Ascending aorta (tissue), 2 donors: ENCODE data around the gene HTRA2. TPM values are rescaled to one million over a fixed set of nuclear protein-coding genes. Genes with fewer than 3 reads are reported as not detected.

Experiments
- DNase-seq, 2 donors: peaks; one replicate each; pipeline ENCODE4 v3.0.0-alpha.2; 2019; ENCODE audit warnings: low spot score in 2 of 2
- H3K27ac ChIP-seq, 2 donors: fragments of 200-600 bp; sonication (generic); one replicate each; pipeline ENCODE4 v1.5.1; 2016 to 2017; ENCODE audit warnings: mild to moderate bottlenecking in 1 of 2
- H3K27me3 ChIP-seq: fragments of 200-600 bp; sonication (generic); one replicate; pipeline ENCODE4 v1.5.1; 2017
- H3K36me3 ChIP-seq, 2 donors: fragments of 200-600 bp; sonication (generic); one replicate each; pipeline ENCODE4 v1.5.1; 2016
- H3K4me1 ChIP-seq, 2 donors: fragments of 200-600 bp; sonication (generic); one replicate each; pipeline ENCODE4 v1.5.1; 2016 to 2017; ENCODE audit warnings: mild to moderate bottlenecking in 1 of 2
- H3K4me3 ChIP-seq, 2 donors: fragments of 200-600 bp; sonication (generic); one replicate each; pipeline ENCODE4 v1.5.1; 2016 to 2017; ENCODE audit warnings: mild to moderate bottlenecking in 1 of 2
- H3K9me3 ChIP-seq, 2 donors: fragments of 200-600 bp; sonication (generic); one replicate each; pipeline ENCODE4 v1.5.1; 2016
- intact Hi-C: fragments of 100-400 bp; cut with DNase I; formaldehyde crosslinking; loops from one replicate; pipeline ENCODE4 v1.15.1; 2023
- total RNA-seq: library from RNA; depleted of rRNA; stranded (reverse); fragments of >200 nt; gene quantifications from one replicate; pipeline ENCODE4 v1.1.0, GENCODE V29; 2016
- TF ChIP-seq, protein P1 (sequence below), 3 experiments: fragments of 200-600 bp in 2 of 3; fragments of 450-650 bp in 1 of 3; sonication (generic) in 2 of 3; IDR thresholded peaks; one replicate each; pipeline ENCODE4 v1.5.1; 2016 to 2019; ENCODE audit warnings: antibody characterized with exemption in 3 of 3, mild to moderate bottlenecking in 1 of 3, moderate library complexity in 1 of 3

The HTRA2 gene
- total RNA-seq, 1 donor from 2014 or later: 80.1 TPM

GRCh38 chr2:74540291-74540690 lies 10.6 kb downstream of the HTRA2 start:
- intact Hi-C loops: no loop called here
- DNase-seq: no peak
- Histone ChIP-seq H3K27ac (peak overlapping the region in 1 of 2 donors; percentile 12), H3K27me3 (no peaks in the 10 kb centered on the region), H3K4me3 (no peak overlapping the region), H3K36me3 (no peaks in the 10 kb centered on the region), H3K4me1 (no peaks in the 10 kb centered on the region), H3K9me3 (no peaks in the 10 kb centered on the region)
- TF ChIP-seq, protein P1, sequence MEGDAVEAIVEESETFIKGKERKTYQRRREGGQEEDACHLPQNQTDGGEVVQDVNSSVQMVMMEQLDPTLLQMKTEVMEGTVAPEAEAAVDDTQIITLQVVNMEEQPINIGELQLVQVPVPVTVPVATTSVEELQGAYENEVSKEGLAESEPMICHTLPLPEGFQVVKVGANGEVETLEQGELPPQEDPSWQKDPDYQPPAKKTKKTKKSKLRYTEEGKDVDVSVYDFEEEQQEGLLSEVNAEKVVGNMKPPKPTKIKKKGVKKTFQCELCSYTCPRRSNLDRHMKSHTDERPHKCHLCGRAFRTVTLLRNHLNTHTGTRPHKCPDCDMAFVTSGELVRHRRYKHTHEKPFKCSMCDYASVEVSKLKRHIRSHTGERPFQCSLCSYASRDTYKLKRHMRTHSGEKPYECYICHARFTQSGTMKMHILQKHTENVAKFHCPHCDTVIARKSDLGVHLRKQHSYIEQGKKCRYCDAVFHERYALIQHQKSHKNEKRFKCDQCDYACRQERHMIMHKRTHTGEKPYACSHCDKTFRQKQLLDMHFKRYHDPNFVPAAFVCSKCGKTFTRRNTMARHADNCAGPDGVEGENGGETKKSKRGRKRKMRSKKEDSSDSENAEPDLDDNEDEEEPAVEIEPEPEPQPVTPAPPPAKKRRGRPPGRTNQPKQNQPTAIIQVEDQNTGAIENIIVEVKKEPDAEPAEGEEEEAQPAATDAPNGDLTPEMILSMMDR (IDR thresholded peaks at IDR 0.05): no peak

GRCh38 chr2:74542978-74543377 lies 13.2 kb downstream of the HTRA2 start:
- intact Hi-C loops: no loop called here

DNA sequence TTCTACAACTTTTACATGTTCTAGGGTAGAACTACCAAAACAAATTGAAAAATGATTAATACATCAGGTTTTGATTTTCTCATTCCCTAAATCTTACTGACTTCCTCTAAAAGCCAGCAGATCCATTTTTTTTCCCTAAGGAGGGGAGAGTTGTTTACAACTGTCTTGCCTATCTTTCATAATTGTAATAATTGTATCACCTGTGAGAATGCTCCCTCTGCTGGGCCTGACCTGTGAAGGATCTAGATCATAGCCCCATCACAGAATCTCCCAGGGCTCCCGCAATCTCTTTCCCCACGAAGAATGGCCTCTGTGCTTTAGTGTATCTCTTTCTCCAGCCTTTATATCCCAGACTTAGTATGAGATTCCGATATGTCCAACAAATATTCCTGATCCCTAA lies 14.9 kb downstream of the HTRA2 start:
- no peaks in the 10 kb centered on the region for H3K9me3 ChIP-seq
- H3K27me3 ChIP-seq: no peaks in the 10 kb centered on the region
- intact Hi-C loops: no loop called here
- H3K4me1 ChIP-seq: peaks cover 5 to 6% of the 10 kb centered on the region in 2 donors
- no peak overlapping the region for H3K4me3 ChIP-seq
- no peaks in the 10 kb centered on the region for H3K36me3 ChIP-seq
- H3K27ac ChIP-seq: no peak overlapping the region
- peak in 1 of 2 donors; percentile 25 for DNase-seq
- TF ChIP-seq, protein P1 (IDR thresholded peaks at IDR 0.05): no peak

More at GRCh38 chr2:74542978-74543377, 13.2 kb downstream of the HTRA2 start:
- no peak for DNase-seq
- H3K27me3 ChIP-seq: no peaks in the 10 kb centered on the region
- H3K9me3 ChIP-seq: no peaks in the 10 kb centered on the region
- TF ChIP-seq, protein P1 (IDR thresholded peaks at IDR 0.05): no peak
- H3K4me1 ChIP-seq: no peaks in the 10 kb centered on the region
- no peak overlapping the region for H3K27ac ChIP-seq
- H3K4me3 ChIP-seq: no peak overlapping the region
- no peaks in the 10 kb centered on the region for H3K36me3 ChIP-seq

GRCh38 chr2:74546004-74546403 lies 16.3 kb downstream of the HTRA2 start:
- intact Hi-C loops: no loop called here
- H3K27me3 ChIP-seq: no peaks in the 10 kb centered on the region
- no peak for DNase-seq

DNA sequence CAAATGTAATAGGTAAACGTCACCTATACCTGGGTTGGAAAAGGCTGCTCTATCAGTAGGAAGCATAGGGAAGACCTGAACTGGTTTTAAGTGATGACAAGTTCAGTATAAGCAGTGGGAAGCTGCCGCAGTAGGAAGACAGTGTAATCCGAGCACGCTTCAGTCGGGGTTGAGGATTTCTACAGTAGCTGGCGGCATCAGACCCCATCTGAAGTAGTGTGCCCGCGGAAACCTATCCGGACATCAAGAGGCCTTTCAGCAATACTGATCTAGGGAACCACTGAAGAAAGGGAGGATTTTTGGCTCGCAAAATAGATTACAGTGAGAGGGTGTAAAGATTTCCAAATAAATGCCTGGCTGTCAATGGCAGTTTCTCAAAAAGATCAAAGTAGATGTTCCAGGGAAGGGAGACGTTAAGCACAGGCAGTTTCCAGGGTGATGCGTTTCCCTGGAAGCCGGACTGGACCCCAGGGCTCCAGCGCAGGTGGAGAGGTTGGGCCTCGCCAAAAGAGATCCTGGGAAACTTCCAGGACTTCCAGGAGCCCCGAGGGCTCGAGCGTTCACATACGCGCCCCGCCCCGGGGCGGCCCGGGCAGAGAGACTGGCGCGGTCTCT lies 18.7 kb downstream of the HTRA2 start:
- Histone ChIP-seq H3K36me3 (no peaks in the 10 kb centered on the region), H3K27me3 (no peaks in the 10 kb centered on the region), H3K27ac (peak overlapping the region; percentile 59 to 71), H3K4me1 (peaks cover 7 to 14% of the 10 kb centered on the region in 2 donors), H3K9me3 (no peaks in the 10 kb centered on the region), H3K4me3 (peak overlapping the region; percentile 53 to 70)
- intact Hi-C loops: loop anchor here (2.0 kb wide), 1 partner anchor 20 kb away; no protein-coding TSS in a partner anchor
- DNase-seq: peak in 1 of 2 donors; percentile 62
- TF ChIP-seq, protein P1 (IDR thresholded peaks at IDR 0.05): no peak

More at GRCh38 chr2:74546004-74546403, 16.3 kb downstream of the HTRA2 start:
- Histone ChIP-seq H3K4me1 (peaks cover 6 to 7% of the 10 kb centered on the region in 2 donors), H3K27ac (no peak overlapping the region), H3K4me3 (no peak overlapping the region), H3K9me3 (no peaks in the 10 kb centered on the region), H3K36me3 (no peaks in the 10 kb centered on the region)
- TF ChIP-seq, protein P1 (IDR thresholded peaks at IDR 0.05): no peak
